HG03108 (cell line): ENCODE data around the gene SNRNP27.

Experiments
- ATAC-seq: cut with Tn5 transposase; IDR thresholded peaks from one replicate; pipeline ENCODE4 v1.9.1; 2021; ENCODE audit warnings: moderate library complexity; ENCODE audit not compliant: unreplicated experiment

The SNRNP27 gene

DNA sequence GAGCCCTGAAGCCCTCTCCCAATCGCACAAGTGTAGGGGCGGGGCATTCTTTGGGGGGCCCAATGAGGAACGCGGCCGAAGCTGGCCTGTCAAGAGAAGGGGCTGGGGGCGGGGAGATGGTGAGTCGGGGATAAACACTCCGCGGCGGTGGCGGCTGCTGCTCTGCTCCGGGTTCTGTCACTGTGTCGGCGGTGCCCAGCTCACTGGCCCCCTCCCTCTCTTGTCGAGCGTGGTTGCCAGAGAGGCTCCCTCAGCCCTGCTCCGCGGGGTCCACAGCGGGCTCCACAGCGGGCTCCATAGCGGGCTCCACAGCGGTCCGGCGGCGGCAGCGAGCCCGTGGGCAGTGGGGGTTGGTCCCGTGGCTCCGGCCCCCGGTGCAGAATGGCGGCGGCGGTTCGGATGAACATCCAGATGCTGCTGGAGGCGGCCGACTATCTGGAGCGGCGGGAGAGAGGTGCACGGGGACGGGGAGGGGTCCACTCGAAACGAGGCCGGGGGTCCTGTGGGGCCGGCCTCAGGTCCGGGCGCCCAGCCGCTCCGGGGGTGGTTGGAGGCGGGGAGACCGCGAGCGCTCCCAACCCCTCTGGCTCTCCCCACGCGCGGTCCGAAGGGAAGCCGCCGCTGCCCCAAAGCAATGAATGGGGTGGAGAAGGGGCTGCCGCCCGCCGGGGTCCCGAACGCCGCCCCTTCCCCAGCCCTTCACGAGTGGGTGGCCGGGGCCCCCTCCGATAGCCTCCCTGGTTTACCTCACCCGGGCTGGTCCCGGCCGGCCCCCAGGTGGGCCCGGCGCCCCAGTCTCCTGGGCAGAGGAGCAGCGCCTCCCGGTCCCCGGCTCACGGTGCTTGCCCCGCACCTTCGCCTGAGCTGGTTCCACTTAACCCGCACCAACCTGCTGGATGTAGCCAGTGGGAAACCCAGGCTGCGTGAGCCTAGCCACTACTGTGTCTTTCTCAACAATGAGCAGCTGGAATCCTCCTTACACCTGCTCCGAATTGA is 21.5 kb downstream of the SNRNP27 start, which contains the start of gene MXD1:
TSS of gene MXD1 (plus strand) at position 160 of the 996 bp plus-strand sequence. CDS start at position 382, 222 bp downstream.
- ATAC-seq: no peak

DNA sequence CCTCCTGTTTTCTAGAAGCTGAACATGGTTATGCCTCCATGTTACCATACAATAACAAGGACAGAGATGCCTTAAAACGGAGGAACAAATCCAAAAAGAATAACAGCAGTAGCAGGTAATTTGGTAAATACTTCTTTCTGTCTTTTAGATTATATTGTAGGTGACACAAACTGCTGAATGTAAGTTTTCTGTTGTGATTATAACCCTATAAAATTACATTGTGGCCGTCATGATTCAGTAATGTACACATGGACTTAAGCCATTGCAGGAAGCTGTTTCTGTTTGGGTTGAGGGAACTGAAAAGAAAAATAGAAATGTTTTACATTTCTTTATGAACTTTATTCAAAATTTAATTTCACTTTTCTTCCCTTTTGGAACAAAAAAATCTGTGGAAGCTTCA is 22.4 kb downstream of the SNRNP27 start:
- ATAC-seq: no peak

DNA sequence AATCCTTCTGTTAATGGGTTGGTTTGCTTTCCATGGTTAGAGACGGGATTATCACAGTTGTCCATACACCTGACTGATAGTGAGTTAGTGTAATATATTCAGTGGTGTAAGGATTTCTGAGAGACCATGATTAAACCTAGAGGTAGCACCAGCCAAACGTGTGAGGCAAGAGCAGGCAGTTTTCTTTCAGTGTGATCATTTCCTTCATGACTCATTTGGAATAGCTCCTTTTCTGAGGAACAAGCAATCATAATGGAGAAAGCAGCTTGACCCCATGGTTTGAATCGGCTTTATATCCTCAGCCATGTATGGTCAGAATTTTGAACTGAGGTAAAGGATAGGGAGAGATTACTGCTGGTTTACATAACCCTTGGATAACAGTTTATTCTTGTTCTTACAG is 24.1 kb downstream of the SNRNP27 start:
- ATAC-seq: no peak

DNA sequence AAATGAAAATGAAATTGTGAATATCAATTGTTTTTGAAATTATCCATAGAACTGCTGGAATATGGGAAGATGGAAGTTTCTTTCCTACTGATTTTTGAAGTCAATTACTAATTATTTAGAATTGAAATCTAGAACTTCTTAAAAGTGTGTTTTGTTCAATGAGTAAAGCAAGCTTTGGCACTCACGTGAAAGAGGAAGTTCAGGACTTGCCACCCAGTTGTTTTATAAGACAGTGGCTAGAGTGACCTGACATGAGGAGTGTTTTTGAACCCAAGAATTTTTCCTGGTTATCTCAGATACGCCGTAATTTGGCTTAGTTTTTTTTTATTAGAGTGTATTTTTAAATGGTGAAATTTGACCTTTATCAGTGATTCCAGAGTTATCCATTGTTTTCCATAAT is 24.6 kb downstream of the SNRNP27 start:
- ATAC-seq: no peak

DNA sequence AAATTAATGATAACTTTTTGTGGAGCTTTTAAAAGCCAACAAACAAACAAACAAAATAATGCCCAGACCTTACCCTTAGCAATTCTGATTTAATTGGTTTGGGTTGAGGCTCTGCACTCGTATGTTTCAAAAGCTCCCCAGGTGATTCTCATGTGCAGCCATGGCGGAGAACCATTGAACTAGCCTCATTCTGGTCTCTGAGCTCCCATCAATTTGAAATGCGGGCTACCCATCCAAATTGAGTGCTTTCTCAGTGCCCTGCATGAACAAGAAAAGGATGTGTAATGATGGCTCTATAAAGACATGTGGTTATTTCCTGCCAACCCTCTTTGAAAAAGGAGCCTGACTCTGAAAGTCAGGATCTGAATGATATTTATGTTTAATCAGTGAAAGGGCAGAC is 29.4 kb downstream of the SNRNP27 start:
- no peak for ATAC-seq

DNA sequence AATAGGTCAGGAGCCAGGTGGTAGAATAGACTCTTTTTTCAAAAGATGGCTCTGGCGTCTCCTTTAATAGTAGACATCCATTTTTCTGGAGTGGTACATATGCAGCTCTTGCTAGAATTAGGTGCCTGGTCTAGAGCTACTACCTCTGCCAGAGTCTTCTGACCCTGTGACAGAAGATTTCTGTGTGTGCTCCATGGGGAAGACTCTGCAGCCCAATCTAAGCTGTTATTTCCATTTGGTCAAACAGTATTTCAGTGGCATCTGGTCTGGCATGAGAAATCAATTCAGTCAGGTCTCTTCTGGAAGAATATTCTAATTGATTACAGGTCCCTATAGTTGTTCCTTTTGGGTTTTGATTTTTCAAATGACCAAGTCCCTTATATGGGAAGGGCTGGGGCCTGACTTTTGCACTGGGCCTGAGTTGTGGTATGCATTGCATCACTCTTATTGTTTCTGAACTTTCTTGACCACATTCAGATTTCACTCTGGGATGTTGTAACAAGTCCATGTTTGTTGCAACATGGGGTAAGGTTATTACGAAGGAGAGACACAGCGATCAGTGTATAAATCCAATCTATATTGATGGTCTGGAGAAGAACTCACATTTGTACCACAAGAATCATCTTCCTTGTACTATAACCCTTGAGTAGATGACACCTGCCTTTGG is 33.2 kb downstream of the SNRNP27 start:
- no peak for ATAC-seq

DNA sequence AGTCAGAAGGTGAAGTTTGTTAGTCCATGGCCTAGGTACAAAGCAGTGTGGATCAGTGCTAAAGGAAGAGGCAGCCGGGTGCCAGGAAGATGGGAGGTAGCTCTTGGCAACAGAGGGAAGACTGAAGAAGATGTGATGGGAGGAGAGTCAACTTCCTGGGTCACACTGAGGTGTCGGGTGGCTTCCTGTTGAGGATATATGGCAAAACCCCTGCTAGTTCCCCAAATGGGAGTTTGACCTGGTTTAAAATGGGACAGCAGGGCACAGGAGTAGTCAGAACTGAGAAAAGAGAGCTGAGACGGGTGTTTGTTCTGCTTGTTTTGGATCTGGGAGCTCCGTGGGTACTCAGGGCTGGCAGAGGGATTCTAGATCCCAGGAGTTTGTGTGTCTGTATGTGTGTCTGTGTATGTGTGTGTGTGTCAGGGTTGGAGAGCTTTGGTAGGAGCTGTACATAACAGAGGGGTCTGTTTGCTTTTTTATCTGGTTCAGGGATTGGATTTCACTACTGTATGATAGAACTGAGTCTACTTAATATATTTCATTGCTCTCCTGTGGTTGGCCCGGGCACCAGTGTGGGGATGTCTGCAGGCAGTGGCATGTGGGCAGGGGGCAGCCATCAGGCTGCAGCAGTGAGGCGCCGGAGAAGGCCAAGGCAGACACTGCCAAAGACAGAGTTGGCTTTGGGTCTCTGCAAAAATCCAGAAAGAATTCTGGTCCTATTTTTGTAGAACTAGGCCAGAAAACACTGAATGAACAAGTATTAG is 38.3 kb downstream of the SNRNP27 start:
- ATAC-seq: no peak

DNA sequence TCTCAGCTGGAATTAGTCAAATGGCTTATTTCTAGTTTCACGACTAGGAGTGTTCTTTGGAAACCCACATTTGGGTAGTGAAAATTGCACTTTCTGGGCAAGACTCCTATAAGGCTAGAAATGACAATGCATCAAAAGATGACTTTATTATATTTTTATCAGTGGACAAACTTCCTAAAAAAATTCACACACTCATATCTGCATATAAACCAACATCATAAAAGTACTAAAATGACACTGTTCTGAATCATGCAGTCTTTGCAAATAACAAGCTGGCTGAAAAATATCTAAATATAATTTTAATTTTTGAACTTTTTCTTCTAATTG is 38.8 kb downstream of the SNRNP27 start:
- no peak for ATAC-seq

DNA sequence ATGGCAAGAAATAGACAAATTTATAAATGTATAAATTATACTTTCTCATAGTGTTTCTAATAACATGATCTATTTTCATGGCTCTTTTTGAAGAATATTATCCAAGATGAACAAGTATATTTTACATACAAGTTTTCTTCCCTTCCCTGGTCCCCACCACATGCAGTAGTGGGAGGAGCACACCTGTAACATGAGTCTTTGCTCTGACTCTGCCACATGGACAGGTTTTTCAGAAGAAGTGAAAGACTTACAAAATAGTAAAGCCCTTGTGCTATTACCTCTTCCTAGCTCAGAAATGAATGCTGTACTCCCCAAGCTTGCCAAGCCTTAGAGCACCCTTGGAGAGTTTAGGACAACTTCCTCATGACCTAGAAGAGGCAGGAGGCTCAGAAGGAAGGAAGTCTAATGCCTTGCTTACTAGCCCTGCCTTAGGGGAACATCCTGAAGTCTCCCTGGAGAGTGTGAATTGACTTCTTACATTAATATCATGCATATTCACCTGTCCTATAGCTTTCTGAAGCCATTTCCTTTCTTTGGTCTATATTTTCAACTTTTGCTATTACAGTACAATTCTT is 39.6 kb downstream of the SNRNP27 start:
- ATAC-seq: no peak

DNA sequence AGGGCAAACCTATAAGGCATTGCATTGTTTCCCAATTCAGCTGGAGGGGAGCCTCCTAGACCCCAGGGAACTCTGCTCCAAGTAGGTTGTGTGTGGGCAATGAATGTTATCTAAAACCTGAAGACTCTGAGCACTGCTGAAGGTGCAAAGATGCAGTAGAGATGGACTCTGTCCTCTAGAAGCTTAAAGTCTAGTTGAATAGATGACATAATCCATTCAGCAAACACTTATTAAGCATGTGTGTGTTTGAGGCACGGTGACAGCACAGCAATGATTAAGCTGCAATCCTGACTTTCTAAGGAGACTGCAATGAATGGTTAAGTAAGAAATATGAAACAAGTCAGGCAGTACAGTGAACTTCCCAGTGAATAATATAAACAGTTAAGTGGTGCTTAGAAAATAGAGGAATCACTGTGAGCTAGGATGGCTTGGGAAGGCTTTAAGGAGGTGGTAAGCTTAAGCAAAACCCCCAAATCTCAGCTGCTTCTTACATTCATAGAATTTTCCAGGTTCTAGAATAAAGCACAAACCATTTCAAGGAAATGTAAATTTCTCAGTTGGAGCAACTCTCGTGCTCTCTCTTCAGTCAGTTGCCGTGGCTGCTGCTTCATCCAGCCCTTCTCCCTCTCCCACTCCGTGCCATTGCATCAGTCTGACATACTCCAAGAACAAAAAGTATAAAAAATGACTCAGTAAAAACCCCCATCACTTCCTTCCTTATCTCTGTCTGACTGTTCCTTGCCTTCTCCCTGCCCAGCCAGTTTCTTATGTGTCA is 40.3 kb downstream of the SNRNP27 start:
- no peak for ATAC-seq

DNA sequence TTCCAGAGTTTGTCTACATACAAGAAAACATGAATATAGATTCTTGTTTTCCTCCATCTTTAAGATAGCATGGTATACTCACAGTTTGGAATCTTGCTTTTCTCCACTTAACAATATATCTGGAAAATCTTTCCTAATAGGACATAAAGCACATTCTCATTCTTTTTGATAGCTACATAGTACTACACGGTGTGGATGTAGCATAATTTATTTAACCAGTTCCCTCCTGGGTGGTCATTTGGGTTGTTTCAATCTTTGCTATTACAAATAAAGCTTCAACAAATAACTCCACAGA is 40.8 kb downstream of the SNRNP27 start:
- ATAC-seq: no peak

DNA sequence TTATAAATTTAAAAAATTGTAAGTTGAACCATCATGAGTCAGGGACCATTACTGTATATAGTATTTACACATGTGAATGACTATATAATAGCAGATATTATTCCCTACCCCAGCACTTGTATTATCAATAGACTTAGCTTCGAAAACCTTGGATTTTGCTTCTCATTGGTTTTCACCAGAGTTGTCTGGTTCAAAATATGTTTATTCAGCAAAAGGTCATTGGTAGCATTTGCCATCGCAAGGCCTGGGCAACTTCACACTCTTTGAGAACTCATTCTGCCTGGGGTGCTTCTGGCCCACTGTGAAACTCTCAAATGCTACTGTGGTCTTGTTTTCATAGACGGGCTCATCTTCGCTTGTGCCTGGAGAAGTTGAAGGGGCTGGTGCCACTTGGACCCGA is 41.3 kb downstream of the SNRNP27 start:
- no peak for ATAC-seq

DNA sequence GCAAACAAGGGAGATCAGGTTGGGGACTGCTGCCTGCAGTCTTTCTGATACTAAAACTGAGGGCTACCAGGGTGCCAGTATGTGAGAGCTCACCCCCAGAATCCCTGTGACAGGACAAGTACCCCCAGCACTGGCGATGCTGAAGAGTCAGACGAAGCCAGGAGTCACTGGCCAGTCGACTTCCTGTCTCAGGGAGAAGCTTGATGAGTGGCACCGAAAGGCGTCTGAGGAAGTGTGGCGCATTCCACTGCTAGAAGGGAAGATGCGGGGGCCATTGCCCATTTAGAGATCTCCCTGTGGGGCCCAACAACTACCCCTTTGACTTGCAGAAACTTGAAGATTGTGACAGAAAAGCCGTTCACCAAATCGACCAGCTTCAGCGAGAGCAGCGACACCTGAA is 43.1 kb downstream of the SNRNP27 start:
- ATAC-seq: no peak

DNA sequence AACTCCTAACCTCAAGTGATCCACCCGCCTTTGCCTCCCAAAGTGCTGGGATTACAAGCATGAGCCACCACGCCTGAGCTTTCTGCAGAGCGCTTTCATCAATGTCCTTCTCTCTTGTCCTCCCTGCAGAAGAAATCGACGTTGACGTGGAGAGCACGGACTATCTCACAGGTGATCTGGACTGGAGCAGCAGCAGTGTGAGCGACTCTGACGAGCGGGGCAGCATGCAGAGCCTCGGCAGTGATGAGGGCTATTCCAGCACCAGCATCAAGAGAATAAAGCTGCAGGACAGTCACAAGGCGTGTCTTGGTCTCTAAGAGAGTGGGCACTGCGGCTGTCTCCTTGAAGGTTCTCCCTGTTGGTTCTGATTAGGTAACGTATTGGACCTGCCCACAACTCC is 44.2 kb downstream of the SNRNP27 start:
- ATAC-seq: no peak

DNA sequence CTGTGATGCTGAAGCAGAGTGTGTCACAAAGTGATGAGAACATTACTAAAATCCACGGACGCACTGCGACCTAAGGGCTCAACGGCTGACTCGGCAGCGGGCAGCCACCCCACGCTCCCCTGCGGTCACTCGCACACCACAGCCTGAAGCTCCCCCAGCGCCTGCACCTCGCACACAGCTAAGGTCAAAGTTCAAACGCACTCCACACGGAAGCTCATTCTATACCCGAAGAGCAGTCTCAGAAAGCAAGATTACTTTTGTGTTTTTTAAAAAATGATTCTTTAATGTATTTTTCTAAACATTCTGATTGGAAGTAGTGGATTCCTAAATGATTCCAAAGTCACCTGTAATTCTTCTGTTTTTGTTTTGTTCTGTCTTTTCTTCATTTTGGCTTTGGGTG is 46.0 kb downstream of the SNRNP27 start:
- ATAC-seq: no peak

DNA sequence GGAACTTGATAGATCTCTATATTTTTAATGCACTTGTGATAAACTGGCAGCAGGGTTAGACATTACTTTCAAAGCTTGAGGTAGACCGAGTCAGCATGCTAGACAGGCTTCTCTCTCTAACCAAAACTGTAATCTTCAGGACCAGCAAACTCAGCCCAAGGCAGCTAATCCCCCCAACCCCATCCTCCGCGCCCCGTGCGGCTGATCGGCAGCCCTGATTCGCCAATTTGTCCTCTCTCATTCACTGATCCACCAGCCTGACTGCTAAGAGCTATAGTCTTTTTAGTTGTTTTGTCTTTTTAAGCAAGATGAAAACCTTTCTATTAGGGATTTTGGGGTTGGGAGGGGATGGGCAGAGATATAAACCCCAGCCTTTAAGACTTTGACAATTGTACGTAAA is 46.9 kb downstream of the SNRNP27 start:
- ATAC-seq: no peak

DNA sequence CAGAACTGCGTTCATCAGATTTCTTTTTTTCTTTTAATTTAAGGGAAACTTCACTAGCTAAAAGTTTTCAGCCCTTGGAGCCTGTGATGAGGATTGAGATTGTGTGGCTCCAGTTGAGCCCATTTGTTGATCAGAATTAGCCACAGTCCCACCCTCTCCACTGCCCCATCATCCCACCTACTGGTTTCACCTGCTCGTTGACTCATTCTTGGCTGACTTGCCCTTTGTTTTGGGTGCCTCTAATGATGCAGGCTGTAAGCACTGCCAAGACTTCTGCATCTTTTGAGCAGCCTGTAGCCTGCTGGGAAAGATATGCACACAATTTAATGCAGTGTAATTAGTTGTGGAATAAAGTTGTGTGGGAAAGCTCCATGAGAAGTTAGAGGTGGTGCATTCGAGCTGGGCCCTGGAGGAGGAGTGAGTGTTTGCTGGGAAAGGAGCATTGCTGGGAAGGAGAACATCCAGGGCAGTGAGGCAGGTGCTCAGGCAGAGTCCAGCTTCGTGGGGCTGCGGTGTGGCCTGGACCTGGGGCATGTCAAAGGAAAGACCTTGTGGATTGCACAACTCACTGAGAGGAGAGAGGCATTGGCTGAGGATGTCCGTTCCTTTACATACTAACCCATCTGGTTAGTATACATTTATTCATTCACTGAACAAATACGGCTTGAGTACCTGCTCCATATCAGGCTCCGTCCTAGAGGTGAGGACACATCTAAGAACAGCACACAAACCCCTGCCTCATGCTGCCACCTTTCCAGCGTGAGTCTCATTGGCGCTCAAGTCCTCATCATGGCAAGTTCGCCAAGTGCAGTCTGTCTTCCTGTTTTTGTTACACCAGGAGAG is 49.5 kb downstream of the SNRNP27 start:
- ATAC-seq: no peak

DNA sequence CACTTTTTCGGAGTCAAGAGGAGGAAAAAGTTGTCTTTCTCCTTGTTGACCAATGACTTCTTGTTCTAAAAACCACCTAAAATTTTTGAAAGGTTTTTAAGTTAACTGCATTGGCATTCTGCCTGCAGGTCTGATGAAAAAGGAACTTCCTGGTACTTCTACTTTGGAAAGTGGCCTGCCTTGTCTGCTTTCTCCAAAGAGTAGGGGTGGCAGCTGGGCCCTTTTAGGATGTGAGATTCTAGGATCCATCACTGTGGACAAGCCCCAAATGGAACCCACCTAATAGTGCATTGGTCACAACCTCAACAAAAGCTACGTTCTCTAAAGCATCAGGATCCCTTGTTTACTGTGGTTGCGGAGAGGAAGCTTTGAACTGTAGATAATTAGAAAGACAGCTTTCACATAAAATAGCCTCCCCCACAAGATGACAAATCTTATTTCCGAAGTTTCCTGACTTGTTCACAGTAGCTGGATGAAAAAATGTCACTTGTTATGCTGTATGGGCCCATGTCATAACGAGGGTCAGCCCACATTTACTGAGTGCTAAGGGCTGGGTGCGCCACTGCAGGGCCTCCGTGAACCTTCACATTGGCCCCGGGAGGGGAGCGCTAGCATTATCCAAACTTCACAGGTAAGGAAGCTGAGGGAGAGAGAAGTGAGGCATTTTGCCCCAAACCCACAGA is 50.2 kb downstream of the SNRNP27 start:
- no peak for ATAC-seq

DNA sequence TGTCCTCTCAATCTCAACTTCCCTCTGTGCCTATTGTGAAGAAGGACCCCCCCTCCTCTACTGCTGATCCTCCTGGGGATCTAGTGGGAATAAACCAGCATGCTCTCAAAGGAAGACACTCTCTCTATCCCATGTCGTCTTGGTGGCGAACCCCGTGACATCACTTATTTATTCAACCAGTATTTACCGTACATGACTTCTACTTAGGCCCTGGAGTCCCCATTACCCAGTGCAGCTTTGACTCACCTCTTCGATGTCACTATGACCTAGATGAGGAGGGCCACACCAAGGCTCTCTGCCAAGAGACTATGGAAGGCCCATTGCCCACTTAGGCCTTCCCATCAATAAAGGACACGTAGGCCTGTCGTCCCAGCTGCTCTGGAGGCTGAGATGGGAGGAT is 51.0 kb downstream of the SNRNP27 start:
- ATAC-seq: no peak
